OCI-LY7 (cell line): Measurements from ENCODE around the gene LRPAP1. TPM values are rescaled to one million over a fixed set of nuclear protein-coding genes. Genes with fewer than 3 reads are reported as not detected.

ENCODE experiments used
- BruUV-seq: library from RNA; stranded (reverse); fragments of 400-500 nt; replicated peaks from 2 replicates; lab custom pipeline; 2021; lab: Mats Ljungman, UMichigan
- CTCF ChIA-PET: fragments of 300-600 bp; sonication (Branson Sonifier 250); formaldehyde crosslinking; loops from one replicate; lab custom pipeline; 2022; ENCODE audit warnings: antibody characterized with exemption; ENCODE audit not compliant: unreplicated experiment; lab: Charles Lee
- POLR2A ChIA-PET: fragments of 300-600 bp; sonication (Branson Sonifier 250); formaldehyde crosslinking; loops from one replicate; lab custom pipeline; 2022; ENCODE audit warnings: antibody characterized with exemption; lab: Charles Lee
- DNase-seq: peaks from one replicate; pipeline ENCODE4 v3.0.0-alpha.2; 2015; ENCODE audit warnings: low spot score
- H2AFZ ChIP-seq: fragments of 200-600 bp; sonication (generic), shearing (Covaris generic); 2 replicates; pipeline ENCODE4 v1.6.1; 2014; ENCODE audit warnings: mild to moderate bottlenecking, antibody characterized with exemption, low read length, moderate library complexity
- H3K27ac ChIP-seq: fragments of 200-600 bp; sonication (generic); 2 replicates; pipeline ENCODE4 v1.5.1; 2014; ENCODE audit warnings: mixed run types, low read depth, mild to moderate bottlenecking, moderate library complexity, low read length, inconsistent platforms; ENCODE audit not compliant: poor library complexity, severe bottlenecking
- H3K36me3 ChIP-seq: fragments of 200-600 bp; sonication (generic); 2 replicates; pipeline ENCODE4 v1.6.1; 2014; ENCODE audit warnings: mild to moderate bottlenecking, antibody characterized with exemption, low read length, moderate library complexity, mixed read lengths; ENCODE audit not compliant: insufficient read depth
- H3K4me1 ChIP-seq: fragments of 200-600 bp; sonication (generic); 2 replicates; pipeline ENCODE4 v1.5.1; 2014; ENCODE audit warnings: mild to moderate bottlenecking, low read length; ENCODE audit not compliant: insufficient read depth, poor library complexity, severe bottlenecking
- H3K4me2 ChIP-seq: fragments of 200-600 bp; sonication (generic); 2 replicates; pipeline ENCODE4 v1.6.1; 2014; ENCODE audit warnings: mild to moderate bottlenecking, low read length
- H3K4me3 ChIP-seq: fragments of 200-600 bp; sonication (generic); 2 replicates; pipeline ENCODE4 v1.5.1; 2014; ENCODE audit warnings: mild to moderate bottlenecking, low read depth, low read length; ENCODE audit not compliant: poor library complexity, severe bottlenecking
- H3K79me2 ChIP-seq: fragments of 200-600 bp; sonication (generic); 2 replicates; pipeline ENCODE4 v1.6.1; 2016; ENCODE audit warnings: low read depth, mild to moderate bottlenecking, low read length, moderate library complexity, mixed read lengths; ENCODE audit not compliant: insufficient read depth
- H3K9me2 ChIP-seq: fragments of 200-600 bp; sonication (generic); 2 replicates; pipeline ENCODE4 v1.6.1; 2016; ENCODE audit warnings: mild to moderate bottlenecking, low read length, mixed read lengths; ENCODE audit not compliant: insufficient read depth
- H3K9me3 ChIP-seq: fragments of 200-600 bp; sonication (generic); 2 replicates; pipeline ENCODE4 v1.6.1; 2014; ENCODE audit warnings: mild to moderate bottlenecking, mixed run types, low read length, mixed read lengths
- H4K20me1 ChIP-seq: fragments of 200-600 bp; sonication (generic); 2 replicates; pipeline ENCODE4 v1.6.1; 2014; ENCODE audit warnings: mild to moderate bottlenecking, antibody characterized with exemption, low read length, moderate library complexity, mixed read lengths; ENCODE audit not compliant: insufficient read depth
- EZH2phosphoT487 ChIP-seq: fragments of 200-600 bp; sonication (generic); IDR thresholded peaks from 2 replicates; pipeline ENCODE4 v1.6.1; 2018; ENCODE audit warnings: low read depth, borderline replicate concordance, mild to moderate bottlenecking, mixed run types, antibody characterized with exemption, low read length, moderate library complexity, mixed read lengths
- intact Hi-C: fragments of 100-400 bp; cut with micrococcal nuclease; formaldehyde crosslinking; loops from one replicate; pipeline ENCODE4 v1.10.0; 2022; ENCODE audit not compliant: unreplicated experiment
- total RNA-seq, 2 experiments: library from RNA; depleted of rRNA in 1 of 2; stranded (reverse); fragments of >200 nt in 1 of 2; shearing (Covaris generic) in 1 of 2; gene quantifications; 2 replicates each; pipeline ENCODE4 v1.2.3, GENCODE V29; 2014 to 2022
- TF ChIP-seq, protein P1 (sequence below): fragments of 200-600 bp; sonication (generic); conservative IDR thresholded peaks from 2 replicates; pipeline ENCODE4 v1.5.1; 2014; ENCODE audit warnings: mild to moderate bottlenecking, antibody characterized with exemption, low read length, moderate library complexity, mixed read lengths

LRPAP1 gene
- total RNA-seq, 2 experiments from 2014 or later = 46.2 to 54.7 TPM

DNA sequence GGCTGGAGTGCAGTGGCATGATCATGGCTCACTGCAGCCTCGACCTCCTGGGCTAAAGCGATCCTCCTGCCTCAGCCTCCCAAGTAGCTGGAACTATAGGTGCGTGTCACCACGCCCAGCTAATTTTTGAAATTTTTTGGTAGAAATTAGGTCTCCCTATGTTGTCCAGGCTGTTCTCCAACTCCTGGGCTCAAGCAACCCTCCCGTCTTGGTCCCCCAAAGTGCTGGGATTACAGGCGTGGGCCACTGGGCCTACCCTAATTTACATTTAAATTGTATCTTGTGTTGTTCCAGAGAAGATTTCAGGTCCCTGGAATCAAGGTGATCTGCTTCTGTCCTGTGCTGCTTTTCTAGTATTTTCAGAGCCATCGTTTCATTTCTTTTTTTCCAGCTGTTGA, 1.2 kb upstream of the LRPAP1 start:
- H4K20me1 ChIP-seq = peaks cover 14% of the 10 kb centered on the region; the same call in 1 of the 2 replicates
- no peak overlapping the region for H2AFZ ChIP-seq
- POLR2A ChIA-PET = interaction anchor here (0.7 kb wide), 1 partner anchor 1226 kb away, joined by 3 read pairs; no protein-coding TSS in a partner anchor
- TF ChIP-seq, protein P1, sequence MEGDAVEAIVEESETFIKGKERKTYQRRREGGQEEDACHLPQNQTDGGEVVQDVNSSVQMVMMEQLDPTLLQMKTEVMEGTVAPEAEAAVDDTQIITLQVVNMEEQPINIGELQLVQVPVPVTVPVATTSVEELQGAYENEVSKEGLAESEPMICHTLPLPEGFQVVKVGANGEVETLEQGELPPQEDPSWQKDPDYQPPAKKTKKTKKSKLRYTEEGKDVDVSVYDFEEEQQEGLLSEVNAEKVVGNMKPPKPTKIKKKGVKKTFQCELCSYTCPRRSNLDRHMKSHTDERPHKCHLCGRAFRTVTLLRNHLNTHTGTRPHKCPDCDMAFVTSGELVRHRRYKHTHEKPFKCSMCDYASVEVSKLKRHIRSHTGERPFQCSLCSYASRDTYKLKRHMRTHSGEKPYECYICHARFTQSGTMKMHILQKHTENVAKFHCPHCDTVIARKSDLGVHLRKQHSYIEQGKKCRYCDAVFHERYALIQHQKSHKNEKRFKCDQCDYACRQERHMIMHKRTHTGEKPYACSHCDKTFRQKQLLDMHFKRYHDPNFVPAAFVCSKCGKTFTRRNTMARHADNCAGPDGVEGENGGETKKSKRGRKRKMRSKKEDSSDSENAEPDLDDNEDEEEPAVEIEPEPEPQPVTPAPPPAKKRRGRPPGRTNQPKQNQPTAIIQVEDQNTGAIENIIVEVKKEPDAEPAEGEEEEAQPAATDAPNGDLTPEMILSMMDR = no peak
- TF ChIP-seq EZH2phosphoT487 = no peak
- intact Hi-C loops = no loop called here
- peaks cover 13% of the 10 kb centered on the region; the same call in 1 of the 2 replicates for H3K36me3 ChIP-seq
- no peaks in the 10 kb centered on the region for H3K9me2 ChIP-seq
- no peak overlapping the region for H3K4me2 ChIP-seq
- H3K9me3 ChIP-seq = no peaks in the 10 kb centered on the region
- DNase-seq = no peak
- no TSS peak for BruUV-seq
- no peak overlapping the region for H3K27ac ChIP-seq
- CTCF ChIA-PET = no interaction called here
- peaks cover 9% of the 10 kb centered on the region; the same call in 1 of the 2 replicates for H3K79me2 ChIP-seq
- peaks cover 22% of the 10 kb centered on the region for H3K4me1 ChIP-seq
- no peak overlapping the region for H3K4me3 ChIP-seq

DNA sequence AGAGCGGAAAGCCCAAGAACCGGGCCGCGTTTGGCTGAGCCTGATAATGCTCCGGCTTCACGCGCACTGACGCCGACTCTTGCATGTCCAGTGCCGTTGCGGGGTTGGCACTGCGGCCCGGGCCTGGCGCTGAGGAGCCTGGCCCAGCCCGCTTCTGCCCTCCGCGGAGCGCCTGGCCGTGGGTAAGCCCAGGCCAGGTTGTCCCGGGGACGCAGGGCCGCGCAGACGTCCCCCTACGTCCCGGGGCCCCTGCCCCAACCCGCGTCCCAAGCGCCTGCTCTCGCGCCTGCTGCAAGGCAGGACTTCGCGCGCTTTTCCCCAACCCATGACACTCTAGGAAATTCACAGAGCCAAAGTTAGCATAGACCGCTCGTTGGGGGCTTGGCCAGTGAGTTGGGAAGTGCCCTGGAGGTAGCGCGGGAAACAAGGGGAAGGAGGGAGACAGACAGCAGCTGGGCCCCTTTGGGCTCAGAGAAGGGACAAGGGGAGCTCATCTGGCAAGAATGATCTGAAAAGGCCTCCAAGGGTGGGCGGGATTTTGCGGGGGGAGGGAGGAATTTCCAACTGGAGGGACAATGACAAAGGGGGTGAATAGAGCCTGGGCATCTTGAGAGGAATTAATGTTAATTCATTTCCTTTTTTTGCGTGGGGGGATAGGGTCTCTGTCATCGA, 665 bp upstream of the LRPAP1 start:
- Histone ChIP-seq H3K36me3 (peaks cover 16% of the 10 kb centered on the region; the same call in 1 of the 2 replicates), H4K20me1 (peaks cover 14% of the 10 kb centered on the region; the same call in 1 of the 2 replicates), H3K4me3 (peak overlapping the region; percentile 97), H3K4me1 (peaks cover 22% of the 10 kb centered on the region), H3K9me3 (no peaks in the 10 kb centered on the region), H3K4me2 (peak overlapping the region; percentile 42; the same call in 1 of the 2 replicates), H3K79me2 (peaks cover 9% of the 10 kb centered on the region; the same call in 1 of the 2 replicates), H3K9me2 (no peaks in the 10 kb centered on the region), H3K27ac (no peak overlapping the region), H2AFZ (no peak overlapping the region)
- ChIA-PET CTCF (no interaction called here), POLR2A (interaction anchor here (0.7 kb wide), 1 partner anchor 1226 kb away, joined by 3 read pairs; no protein-coding TSS in a partner anchor)
- TF ChIP-seq, protein P1 = no peak
- no peak for TF ChIP-seq EZH2phosphoT487
- BruUV-seq = no TSS peak
- intact Hi-C loops = no loop called here
- no peak for DNase-seq
